Subcutaneous adipose tissue (tissue), 4 donors: ENCODE results near the gene TRIO. TPM values are rescaled to one million over a fixed set of nuclear protein-coding genes. Genes with fewer than 3 reads are reported as not detected.

ENCODE experiments used
- CTCF ChIP-seq: fragments of 450-650 bp; IDR thresholded peaks from one replicate; pipeline ENCODE4 v1.5.1; 2016; ENCODE audit warnings: low read depth, mild to moderate bottlenecking, control low read depth, antibody characterized with exemption, moderate library complexity
- total RNA-seq, 4 donors: library from RNA; depleted of rRNA; stranded (reverse); fragments of >200 nt; gene quantifications; one replicate each; pipeline ENCODE4 v1.1.0, GENCODE V29; 2016

The TRIO gene
- 100 to 1,000 TPM; 193 to 238 (median 212) TPM for total RNA-seq

DNA sequence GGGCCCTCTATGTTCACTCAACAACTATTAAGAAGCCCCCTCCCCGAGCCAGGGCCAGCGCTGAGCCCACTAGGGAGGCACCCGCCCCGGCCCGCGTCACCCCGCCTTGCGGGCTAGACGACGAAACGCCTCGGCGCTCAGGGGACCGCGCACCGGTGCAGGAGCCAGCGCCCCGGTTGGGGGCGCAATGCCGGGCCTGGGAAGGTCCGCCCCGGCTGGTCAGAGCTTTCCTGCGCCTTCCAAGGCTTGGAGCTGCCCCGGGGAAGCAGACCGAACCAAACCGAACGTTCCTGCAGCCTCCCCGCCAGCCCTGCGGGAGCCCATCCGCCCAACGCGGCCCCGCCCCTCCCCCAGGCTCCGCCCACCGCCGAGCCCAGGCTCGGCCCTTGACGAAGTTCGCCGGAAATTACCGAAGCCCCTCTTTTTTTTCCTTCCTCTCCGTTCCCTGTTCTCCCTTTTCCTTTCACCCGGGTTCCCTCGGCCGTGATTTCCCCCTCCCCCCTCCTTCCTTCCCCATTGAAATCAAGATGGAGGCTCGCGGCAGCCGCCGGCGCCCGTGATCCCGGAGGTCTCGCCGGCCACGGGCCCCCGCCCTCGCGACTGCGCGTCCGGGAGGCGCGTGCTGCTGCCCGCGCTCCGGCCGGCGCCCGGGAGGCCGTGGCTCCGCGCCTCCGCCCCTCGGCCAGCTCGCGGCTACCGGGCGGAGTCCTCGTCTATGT is at the start of gene TRIO:
Gene TRIO (plus strand): TSS at position 516 of the 719 bp plus-strand sequence. CDS start 384 bp downstream, outside the sequence.
- no peak for TF ChIP-seq CTCF

GRCh38 chr5:14097998-14098471 is 45.1 kb upstream of the TRIO start:
- TF ChIP-seq CTCF: no peak

GRCh38 chr5:14100281-14100680 is 42.9 kb upstream of the TRIO start:
- TF ChIP-seq CTCF: no peak

- no peak for TF ChIP-seq CTCF
Measured at GRCh38 chr5:14101922-14102321, 41.2 kb upstream of the TRIO start.

DNA sequence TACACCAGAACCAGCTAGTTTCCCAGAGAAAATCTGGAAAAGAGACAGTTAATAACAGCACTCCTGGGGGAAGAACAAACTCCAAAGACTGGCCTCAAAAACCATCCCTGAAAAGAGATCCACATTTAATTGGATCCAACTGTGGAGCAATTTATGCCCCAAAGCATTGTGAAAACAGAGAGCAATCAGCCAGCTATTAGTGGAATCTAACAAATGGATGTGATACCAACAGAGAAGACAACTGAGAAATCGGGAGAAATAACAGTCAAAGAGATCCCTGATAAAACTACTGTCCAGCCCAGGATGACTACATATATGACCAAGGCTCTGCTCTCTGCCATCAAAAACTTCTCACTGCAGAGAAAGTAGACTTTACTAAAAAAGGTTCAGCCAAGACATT is 40.5 kb upstream of the TRIO start:
- no peak for TF ChIP-seq CTCF

DNA sequence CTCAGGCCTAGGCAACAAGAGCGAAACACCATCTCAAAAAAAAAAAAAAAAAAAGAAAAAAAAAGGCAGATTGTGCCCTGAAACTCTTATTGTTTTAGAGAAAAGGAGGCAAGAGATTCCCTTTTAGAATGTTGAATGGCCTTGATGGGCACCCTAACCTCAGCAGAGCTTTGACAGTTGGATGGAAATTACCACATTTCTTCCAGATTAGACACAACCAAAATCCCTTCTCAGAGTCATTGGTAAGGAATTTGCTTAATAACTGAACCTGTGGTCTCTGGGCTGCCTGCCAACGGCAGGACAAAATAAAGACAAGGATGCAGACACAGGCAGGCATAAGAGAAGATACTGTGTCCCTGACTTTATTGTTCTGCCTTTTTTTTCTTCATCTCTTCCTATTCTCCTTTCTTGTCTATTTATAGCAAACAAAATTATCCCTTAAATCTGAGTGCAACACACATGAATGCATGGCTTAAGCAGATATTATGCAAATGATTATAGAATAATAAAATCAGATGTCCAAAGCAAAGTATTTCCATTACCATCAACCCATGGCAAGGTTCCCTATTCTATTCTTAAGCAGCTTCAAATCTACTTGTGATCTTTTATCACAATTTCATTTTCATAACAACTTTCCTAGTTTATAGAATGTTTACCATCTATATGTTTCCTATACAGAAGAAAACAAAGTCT is 37.3 kb upstream of the TRIO start:
- no peak for TF ChIP-seq CTCF

DNA sequence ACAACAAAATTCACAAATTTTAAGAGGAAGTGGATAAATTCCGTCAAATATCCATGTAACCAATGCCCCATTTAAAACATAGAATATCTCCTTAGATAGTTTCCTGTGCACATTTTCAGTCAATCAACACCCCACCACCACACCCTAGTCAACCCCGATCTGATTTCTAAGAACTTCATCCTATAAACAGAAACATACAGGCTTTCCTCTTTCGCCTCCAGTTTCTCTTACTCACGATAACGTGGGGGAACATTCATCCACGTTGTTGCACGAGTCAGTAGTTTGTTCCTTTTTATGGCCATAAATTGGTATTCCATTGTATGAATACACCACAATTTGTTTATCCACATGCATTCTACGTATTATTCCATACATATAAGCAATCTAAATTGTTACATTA is 35.6 kb upstream of the TRIO start:
- no peak for TF ChIP-seq CTCF
